ENCODE results near the gene VEZF1.
"Not testable (repeated sequence)": the region's sequence is repeated elsewhere in the genome, so short reads cannot be mapped to it uniquely, and the experiment has no call there.

Gene VEZF1

GRCh38 chr17:57971572-57971971 is 16.5 kb downstream of the VEZF1 start:
- no peak for DNase-seq

DNA sequence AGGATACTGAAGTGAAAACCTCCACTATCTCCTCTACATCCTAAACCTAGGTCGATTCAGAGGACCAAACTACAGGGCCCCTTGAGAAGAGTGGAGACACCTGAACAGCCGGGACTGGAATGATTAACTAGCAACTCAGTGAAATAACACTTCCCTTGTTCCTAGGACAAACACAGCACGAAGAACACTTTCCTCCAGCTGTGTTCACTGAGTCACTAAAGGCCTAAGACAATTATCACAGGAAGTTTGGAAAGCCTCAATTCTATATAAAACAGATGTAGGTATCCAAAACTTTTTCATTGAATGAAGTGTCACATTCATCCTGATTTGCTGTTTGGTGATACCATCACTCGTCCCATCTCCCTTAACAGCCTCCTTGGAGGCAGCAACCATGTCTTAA is 17.3 kb downstream of the VEZF1 start:
- no peak for DNase-seq

DNA sequence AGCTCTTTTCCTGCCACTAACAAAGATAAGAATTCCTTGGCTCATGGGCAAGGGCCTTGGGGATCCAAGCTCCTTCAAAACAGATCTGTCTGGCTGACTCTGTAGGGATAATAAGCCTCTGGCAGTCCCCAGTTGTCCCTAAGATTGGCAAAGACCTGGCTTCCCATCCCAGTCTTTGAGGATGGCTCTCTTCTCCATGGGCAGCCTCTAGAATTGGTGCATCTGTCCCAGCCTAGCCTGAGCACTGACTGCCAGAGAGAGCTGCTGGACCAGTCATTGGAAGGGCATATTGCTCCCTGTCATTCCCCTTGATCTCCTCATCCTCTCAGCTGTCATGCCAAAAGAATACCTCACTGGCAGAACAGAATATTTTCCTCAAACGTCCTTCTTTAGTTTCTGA is 19.6 kb downstream of the VEZF1 start:
- no peak for DNase-seq

DNA sequence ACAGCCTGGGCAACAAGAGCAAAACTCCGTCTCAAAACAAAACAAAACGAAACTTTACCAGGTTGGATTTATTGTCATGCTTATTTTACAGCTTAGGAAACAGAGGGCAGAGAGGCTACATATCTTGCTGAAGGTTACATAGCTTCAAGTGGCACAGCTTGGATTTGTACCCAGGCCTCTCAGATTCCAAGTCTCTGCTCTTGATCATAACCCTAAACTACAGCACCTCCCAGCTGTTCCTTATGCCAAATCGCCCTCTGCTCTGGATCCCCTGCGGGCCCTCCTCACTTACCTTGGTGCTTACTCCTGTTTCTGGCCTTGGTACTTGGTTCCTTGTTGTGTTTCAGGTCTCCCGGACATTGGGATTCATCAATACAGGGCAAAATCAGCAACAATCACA is 21.2 kb downstream of the VEZF1 start:
- DNase-seq = no peak

GRCh38 chr17:57966246-57966645 is 21.8 kb downstream of the VEZF1 start:
- no peak for DNase-seq

DNA sequence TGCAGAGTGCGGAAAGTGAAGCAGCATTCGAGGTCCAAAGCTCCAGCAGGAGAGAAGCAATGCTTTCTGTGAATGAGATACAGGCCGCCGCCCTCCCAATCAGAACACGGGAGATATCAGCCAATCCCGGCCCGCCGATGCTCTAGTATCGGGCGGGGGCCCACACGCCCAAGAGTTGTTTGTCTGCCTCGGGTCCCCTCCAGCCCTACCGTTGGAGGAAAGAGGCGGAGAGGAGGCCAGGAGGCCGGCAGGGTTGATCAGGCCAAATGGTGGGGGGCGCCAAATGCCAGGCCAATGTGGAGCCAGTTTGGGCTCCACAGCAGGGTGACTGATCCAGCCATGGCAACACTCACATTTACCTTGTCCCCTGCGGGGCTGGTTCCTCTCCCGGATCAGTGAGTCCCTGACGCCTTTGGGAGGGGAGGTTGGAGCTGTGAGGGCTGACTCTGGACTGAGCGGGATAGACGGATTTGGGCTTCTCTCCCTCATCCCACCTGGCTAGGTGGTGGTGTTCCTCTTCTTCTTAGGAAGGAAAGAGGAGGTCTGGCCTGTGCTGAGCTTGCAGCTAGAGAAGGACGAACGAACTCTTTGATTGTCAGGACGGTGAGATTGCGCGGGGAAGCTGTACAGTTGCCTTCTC is 22.4 kb downstream of the VEZF1 start:
- no peak for DNase-seq

DNA sequence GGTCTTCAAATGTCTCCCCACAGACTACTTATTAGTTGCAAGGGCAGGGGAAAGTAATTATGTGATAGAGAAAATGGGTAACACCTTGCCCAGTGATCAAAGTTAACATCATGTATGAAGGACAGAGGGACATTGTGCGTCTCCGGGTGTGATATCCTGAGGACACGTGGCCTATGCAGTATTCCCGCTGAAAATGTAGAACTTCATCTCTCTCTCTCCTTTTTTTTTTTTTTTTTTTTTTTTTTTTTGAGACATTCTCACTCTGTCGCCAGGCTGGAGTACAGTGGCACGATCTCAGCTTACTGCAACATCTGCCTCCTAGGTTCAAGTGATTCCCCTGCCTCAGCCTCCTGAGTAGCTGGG is 24.9 kb downstream of the VEZF1 start:
- no peak for DNase-seq

DNA sequence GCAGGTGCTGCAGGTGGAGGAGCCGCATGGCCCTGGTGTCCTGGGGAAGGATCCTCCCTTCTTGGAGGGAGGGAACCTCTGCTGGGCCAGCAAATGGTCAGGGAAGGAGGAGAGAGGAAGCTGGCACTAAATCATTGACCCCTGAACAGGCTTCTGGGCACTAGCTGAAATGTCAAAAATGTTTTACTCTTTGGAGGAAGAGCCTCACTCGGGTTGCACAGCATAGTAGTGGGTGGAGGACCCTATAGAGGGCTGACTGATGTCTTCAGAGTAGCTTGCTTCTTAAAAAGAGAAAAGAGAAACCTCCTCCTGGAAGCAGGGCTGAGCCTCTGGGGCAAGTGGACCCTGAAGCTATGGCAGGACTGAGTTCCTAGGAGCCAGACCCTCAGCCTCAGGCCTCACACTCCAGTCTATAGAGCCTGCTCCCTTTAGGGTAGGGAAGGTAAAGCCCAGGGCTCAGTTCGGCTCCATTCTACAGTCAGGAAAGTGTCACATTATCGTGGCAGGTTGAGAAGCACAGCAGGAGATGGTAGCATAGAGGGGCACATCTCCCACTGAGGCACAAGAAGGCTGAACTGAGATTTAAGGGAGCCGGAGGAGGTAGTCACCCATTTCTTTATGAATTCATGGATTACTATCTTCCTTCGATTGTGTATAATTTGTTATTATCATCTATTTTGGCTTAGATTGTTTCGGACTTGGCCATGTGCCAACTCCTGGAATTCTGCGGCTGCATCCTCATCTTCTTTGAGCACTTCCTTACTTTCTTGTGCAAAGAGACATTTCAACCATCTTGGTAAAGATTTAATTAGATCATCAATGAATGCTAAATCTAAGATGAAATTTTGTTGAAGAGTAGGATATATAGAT is 25.5 kb downstream of the VEZF1 start:
- DNase-seq = no peak

- no peak for DNase-seq
These were observed 28.1 kb downstream of the VEZF1 start for GRCh38 chr17:57959929-57960328.

DNA sequence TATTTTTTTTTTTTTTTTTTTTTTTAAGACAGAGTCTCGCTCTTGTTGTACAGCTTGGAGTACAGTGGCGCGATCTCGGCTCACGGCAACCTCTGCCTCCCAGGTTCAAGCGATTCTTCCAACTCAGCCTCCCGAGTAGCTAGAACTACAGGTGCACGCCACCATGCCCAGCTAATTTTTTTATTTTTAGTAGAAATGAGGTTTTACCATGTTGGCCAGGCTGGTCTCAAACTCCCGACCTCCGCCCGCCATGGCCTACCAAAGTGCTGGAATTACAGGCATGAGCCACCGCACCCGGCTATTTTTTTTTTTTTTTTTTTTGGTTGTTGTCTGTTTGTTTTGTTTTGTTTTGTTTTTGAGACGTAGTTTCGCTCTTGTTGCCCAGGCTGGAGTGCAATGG is 29.7 kb downstream of the VEZF1 start:
- not testable (repeated sequence) for DNase-seq

DNA sequence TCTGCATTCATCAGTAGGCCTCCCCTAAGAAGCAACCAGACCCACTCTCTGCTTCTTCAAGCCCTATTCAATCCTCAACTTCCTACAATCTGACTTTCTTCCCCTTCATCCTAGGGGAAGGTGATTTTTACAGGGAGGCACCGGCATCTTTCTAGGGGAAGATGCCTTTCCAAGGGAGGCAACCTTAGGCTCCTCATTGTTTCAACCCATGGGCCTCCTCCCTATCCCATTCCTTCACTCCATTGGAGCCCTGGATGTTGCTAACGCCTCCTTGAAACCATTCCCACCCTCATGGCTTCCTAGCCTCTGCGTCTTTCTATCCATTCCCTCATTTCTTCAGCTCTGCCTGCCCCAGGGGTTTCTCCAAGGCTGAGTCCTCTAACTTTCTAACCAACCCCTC is 30.2 kb downstream of the VEZF1 start:
- DNase-seq = no peak

DNA sequence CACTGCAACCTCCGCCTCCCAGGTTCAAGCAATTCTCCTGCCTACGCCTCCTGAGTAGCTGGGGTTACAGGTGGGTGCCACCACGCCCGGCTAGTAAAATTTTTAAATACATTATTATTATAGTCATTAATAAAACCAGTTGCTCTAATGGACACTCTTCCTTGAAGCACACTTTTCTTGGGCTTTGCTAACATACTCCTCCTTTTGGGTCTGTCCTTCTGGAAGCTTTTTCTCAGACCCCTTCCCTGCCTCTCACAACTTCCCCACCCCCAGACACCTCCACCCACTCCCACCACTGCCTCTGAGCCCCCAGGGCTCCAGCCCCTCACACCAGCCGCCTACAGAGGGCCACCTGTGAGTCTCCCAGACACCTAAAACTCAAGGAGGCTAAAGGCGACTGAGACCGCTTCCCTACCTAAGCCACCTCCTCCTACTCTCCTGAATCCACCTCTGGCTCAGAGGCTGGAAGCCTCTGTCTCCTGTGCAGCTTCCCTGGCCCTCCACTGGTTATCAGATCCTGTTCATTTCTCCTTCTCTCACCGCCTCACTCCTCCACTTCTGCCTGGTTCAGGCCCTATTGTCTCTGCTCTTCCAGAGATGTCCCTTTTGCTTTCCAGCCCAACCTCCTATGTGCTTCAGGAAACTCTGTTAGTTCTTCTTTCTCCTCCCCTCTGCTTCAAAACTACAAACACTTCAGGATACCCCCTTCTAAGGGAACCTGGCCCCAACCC is 30.8 kb downstream of the VEZF1 start:
- DNase-seq = no peak

DNA sequence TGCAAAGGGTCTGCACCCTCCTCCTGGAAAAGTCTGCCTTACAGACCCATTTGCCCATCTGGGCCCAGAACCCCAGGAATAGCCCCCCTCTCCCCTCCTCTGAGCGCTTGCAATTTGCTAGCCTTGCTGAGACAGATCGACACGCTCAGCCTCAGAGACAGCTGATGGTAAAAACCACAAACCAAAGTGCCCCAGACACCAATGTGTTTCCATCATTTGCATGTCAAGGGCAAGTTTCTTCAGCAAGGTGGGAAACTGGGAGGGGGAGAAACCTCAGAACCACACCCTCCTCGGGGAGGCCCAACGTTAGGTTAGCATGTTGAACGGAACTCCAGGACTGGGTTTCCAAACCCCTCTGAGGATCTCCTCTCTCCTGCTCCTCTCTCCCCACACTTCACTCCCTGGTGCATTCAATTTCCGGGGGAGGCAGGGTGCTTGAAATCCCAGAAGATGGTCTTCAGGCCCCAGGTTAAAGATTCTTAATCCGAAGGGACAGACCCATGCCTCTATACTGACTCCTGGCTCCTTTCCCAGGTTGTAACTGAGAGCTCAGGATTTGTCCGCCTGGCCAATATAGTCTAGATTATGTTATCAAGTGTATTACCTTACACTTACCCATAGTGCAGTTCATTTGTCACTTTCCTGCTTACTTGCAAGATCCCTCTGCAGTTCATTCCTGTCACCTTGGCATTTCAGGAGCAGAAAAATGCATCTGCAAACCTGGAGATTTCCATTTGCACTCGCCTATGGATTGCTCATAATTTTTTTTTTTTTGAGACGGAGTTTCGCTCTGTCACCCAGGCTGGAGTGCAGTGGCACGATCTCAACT is 31.5 kb downstream of the VEZF1 start:
- peak; percentile 17 to 18 for DNase-seq

DNA sequence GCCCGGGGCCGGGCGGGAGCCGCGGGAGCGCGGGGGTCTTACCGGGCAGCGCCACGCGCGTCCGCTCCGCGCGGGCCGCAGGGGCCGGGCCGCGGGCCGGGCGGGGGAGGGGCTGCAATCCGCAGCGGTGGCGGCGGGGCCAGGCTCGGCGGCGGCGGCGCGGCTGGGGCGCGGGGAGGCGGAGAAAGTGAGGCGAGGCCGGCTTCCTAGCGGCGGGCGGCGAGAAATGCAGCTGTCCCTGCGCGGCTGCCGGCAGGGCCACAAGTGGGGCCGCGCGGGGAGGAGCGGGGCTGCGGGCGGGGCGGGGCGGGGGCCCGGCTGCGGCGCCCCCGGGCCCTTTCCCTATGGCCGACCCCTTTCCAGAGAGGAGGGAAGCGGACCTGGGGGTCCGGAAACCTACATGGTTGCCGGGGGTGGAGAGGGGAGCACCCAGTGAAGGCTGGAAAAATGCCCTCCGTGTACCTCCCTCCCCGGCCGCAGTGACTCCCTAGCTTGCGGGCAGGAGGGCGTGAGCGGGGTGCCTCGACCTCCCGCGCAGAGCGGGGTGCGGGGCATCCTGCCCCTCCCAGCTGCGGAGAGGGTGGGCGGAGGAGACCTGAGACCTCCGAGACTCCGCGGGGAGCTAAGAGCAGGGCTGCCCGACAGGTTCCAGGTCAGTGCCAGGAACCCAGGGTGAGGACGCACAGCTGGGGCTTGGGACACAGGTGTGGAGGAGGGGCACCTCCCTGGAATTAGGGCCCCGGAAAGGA is 32.7 kb downstream of the VEZF1 start, which contains the start of gene CUEDC1:
CUEDC1 (minus strand) TSS at position 230 of the 749 bp plus-strand sequence. CDS start 69,848 bp downstream, outside the sequence.
- peak; percentile 55 to 59 for DNase-seq

DNA sequence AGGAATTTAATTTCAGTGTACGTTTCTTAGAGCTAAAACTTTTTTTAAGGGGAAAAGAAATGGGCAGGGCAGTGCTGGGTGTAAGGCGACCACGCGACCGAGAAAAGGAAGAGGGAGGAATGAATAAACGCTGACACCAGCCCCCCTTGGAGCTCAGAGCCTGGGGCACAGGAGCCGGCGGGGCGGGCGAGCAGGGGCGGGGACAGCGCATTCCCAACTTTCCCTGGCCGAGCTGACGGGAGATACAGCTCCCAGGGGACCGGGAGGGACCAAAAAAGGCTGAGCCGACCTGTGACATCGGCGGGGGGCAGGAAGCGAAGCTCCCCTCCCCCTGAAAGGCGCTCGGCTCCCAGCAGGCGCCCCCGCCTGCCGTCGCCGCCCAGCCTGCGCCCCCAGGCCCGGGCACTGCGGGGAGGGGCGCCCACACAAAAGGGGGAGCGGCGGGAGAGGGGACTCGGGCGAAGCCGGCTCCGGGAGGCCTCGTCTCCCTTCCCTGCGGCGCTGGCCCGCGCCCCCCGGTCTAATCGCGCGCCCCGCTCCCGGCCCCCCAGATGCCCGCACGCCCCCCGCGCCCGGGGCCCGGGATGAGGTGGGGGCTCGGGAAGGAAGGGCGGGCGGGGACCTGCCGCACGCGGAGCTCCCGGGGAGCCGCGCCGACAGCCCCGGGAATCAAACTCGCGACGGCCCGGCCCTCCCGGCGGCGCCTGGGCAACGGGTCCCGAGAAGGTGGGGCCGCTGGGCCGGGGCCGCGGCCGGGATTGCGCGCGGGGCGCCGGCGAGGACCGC is 33.5 kb downstream of the VEZF1 start:
- DNase-seq = no peak

DNA sequence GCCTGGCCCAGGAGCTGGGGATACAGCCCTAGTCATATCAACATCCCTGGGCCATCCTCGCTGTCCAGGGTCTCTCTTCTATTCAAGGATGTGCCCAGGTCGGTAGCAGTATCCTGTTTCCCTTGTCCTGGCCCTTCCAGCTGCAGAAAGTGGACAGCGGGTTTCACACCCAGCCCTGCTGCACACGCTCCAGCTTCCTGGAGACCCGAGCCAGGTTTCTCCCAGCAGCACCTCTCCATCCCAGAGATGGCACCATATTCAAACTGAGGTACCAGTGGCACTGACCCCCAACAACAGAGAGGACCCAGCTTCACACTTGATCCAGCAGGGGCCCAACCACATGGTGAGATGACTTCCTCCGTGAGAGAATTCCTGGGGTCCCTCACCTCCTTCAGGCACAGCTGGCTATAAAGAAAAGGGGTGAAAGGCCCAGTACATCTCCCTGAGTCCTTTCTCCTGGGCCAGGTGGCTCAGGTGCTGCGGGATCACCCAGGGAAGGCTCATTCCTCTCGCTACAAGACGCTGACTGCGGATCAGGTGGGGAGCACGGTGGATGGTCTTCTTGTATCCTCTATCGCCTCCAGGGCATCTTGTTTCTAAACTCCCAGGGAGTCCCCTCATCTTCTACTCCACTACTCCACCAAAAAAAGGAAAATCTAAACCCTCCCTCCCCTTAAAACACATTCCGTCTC is 34.2 kb downstream of the VEZF1 start:
- DNase-seq = no peak

DNA sequence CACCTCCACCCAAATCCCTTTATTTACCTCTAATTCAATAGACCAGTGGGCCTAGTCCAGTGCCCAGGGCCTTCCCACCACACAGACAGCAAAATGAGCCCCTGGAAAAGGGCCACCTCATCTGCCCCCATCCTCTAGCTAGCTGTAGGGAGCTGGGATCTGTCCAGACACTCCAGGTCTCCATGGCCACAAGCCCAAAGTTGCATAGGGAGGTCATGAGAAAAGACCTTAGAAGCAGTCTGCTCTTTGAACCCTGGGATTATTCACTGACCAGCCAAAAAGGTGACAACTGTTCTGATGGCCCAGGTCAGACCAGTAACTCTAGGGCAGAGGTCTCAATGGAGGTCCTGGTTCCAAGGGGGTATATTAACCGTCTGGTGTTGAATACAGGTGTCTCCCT is 34.8 kb downstream of the VEZF1 start:
- DNase-seq = no peak

DNA sequence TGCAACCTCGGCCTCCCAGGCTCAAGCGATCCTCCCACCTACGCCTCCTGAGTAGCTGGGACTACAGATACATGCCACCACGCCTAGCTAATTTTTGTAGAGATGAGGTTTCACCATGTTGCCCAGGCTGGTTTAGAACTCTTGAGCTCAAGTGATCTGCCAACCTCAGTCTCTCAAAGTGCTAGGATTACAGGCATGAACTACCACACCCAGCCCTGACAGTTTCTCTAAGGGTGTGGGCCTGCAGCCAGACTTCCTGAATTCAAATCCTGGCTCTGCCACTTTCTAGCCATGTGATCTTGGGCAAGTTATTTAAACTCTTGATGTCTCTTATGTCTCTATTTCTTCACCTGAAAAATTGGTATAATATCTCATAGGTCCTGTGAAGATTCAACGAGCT is 38.4 kb downstream of the VEZF1 start:
- no peak for DNase-seq

DNA sequence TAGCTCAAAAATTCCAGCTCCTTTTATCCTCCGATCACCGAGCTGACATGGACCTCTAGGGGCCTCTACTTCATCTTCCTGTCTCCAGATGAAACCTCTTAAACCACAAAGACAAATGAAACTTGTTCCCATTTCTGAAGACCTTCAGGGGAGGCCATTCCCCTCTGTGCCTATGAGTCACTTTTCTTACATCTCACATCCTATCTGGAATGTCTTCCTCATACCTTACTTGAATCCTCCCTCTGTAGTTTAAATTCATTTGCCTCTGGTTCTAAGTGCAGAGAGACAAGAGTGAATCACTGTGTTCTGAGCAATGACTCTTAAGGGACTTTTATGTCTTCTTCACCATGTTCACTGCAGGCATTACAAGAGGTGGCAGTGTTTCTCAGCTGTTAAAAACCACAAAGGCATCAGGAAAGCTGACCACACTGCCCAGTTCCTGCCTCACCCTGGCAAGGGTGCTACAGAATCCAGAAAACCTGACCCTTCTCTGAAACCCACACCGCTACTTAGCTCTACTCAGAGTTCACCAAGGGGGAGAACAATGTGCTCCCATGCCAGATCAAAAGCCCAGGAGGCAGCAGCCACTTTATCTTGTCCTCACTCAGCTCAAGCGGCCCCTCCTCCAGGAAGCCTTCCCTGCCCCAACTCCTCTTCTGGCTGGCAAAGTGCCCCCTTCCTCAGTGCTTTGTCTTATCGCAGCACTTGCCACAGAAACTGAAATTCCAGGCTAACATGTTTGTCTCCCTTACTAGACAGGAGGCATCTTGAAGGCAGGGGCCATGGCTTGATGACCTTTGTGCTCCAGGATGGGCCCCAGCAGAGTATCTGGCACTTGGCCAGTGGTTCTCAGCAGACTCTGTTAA is 39.3 kb downstream of the VEZF1 start:
- DNase-seq = no peak

DNA sequence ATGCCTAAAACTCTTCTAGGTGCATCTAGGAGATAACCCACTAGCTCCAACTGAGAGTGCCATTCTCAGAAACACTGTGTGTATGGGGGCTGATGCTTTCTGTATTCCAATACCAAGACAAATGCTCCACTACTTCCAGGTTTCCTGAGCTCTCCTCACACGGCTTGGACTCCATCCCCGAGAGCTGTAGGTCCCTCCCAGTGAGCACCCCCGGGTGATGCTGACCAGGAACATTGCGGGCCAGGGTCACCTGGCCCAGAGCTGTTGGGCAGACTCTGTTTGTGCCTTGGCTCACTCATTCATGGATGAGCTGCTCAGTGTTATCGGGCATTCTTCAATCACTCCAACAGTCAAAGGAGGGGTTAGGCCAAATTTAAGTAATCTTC is 39.9 kb downstream of the VEZF1 start:
- no peak for DNase-seq

Measured in activated CD4-positive, alpha-beta T cell treated with anti-CD3 and anti-CD28 coated beads, Interleukin-2, amount 50 U/mL, for 4 hours (primary cell).